GM12892 (cell line): ENCODE data around the gene MAP1LC3B2.

Experiments used
- POLR2A ChIP-seq: IDR thresholded peaks from 2 replicates; pipeline ENCODE4 v1.6.1; 2011; ENCODE audit warnings: low read depth, low read length, control low read depth
- POLR2AphosphoS5 ChIP-seq: IDR thresholded peaks from 2 replicates; pipeline ENCODE4 v1.6.1; 2011; ENCODE audit warnings: low read depth, low read length, control low read depth

- TF ChIP-seq POLR2AphosphoS5 (no peak), POLR2A (no peak)
Measured at GRCh38 chr12:116624516-116624915, 65.3 kb downstream of the MAP1LC3B2 start.
